Measurements from ENCODE around the gene PAX4.

PAX4 gene

DNA sequence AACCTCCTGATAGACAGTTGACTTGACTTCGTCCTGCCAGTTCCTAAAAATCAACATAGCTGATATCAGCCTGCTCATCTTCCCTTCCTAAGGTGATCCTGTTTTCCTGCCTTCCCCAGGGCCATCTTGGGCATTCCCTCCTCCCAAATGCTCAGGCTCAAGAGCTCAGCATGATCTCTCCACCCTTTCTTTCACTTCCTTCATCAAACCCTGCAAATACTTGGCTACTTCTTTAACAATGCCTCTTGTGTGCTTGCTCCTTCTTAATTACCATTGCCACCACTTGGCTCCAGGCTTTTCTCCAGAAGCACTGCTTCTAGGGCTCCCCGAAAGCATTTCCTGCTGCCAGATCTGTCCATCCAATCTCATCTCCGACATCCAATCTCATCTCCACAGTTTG is 17.1 kb downstream of the PAX4 start:
- Histone ChIP-seq H3K27ac (ENCODE audit: low read depth, low read length) (no peak overlapping the region), H3K9me3 (ENCODE audit: control insufficient read depth in 5 of 5, low read length in 5 of 5) (no peaks in the 10 kb centered on the region), H3K9ac (ENCODE audit: low read length in 5 of 5) (no peak overlapping the region), H3K36me3 (ENCODE audit: control insufficient read depth in 5 of 5, insufficient read depth in 5 of 5, low read length in 5 of 5) (no peaks in the 10 kb centered on the region), H3K4me3 (ENCODE audit: low read depth in 1 of 5, low read length in 5 of 5) (no peak overlapping the region), H3K4me1 (ENCODE audit: control insufficient read depth in 5 of 5, insufficient read depth in 5 of 5, low read length in 5 of 5) (no peaks in the 10 kb centered on the region), H3K27me3 (ENCODE audit: control insufficient read depth in 5 of 5, insufficient read depth in 4 of 5, low read length in 5 of 5) (no peaks in the 10 kb centered on the region)

DNA sequence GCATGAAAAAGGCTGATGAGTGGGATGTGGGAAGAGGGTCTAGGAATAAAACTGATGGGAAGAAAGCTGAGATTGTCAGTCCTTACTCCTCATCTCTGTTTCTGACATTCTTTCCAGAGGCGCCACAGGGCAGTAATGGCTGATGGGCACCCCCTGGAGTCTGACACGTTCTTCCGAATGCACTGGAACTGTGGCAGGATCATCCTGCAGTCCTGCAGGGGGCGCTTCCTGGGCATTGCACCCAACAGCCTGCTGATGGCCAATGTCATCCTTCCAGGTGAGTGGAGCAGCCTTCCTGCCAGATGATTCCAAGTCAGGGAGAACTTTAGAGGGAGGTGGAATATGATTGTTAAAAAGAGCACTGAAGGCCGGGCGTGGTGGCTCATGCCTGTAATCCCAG is 19.6 kb downstream of the PAX4 start:
- no peak overlapping the region for H3K4me3 ChIP-seq (ENCODE audit: low read depth in 1 of 5, low read length in 5 of 5)
- no peaks in the 10 kb centered on the region for H3K27me3 ChIP-seq (ENCODE audit: control insufficient read depth in 5 of 5, insufficient read depth in 4 of 5, low read length in 5 of 5)
- no peak overlapping the region for H3K27ac ChIP-seq (ENCODE audit: low read depth, low read length)
- H3K4me1 ChIP-seq (ENCODE audit: control insufficient read depth in 5 of 5, insufficient read depth in 5 of 5, low read length in 5 of 5) = no peaks in the 10 kb centered on the region
- H3K36me3 ChIP-seq (ENCODE audit: control insufficient read depth in 5 of 5, insufficient read depth in 5 of 5, low read length in 5 of 5) = no peaks in the 10 kb centered on the region
- H3K9me3 ChIP-seq (ENCODE audit: control insufficient read depth in 5 of 5, low read length in 5 of 5) = no peaks in the 10 kb centered on the region
- H3K9ac ChIP-seq (ENCODE audit: low read length in 5 of 5) = no peak overlapping the region

DNA sequence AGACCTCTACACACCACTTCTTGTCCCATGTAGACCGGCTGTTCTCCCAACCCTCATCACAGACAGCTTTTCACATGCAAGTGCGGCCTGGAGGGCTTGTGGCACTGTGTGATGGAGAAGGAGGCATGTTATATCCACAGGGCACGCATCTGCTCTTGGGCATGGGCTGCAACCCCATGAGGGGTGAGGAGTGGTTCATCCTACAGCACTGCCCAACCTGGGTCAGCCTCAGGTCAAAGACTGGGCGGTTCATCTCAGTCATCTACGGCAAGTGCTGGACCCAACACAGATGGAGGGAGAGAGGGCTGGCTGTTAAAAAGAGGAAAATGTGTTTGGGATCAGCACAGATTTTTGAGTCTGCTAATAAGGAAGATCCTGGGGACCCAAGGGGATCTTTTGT is 22.2 kb downstream of the PAX4 start:
- Histone ChIP-seq H3K27ac (ENCODE audit: low read depth, low read length) (no peak overlapping the region), H3K4me3 (ENCODE audit: low read depth in 1 of 5, low read length in 5 of 5) (no peak overlapping the region), H3K27me3 (ENCODE audit: control insufficient read depth in 5 of 5, insufficient read depth in 4 of 5, low read length in 5 of 5) (no peaks in the 10 kb centered on the region)

DNA sequence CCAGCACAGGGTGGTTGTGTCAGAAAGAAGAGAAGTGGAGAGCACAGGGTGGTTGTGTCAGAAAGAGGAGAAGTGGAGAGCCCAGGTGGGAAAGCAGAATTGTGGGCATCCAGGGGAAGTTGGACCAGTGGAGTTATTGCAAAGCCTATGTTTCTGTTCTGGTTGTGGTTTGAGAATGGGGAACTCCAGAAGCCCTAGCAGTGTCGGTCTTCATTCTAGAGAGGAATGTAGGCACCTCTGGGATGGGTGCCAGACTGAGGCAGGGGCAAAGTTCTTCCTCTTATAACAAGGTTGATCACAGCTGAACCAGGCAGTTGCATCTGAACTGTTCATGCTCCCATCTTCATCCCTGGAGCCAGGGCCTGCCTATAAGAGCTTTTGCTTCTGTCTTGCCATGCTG is 23.5 kb downstream of the PAX4 start:
- H3K4me1 ChIP-seq (ENCODE audit: control insufficient read depth in 5 of 5, insufficient read depth in 5 of 5, low read length in 5 of 5) = peaks cover 2 to 6% (median 5%) of the 10 kb centered on the region in 5 donors
- H3K27ac ChIP-seq (ENCODE audit: low read depth, low read length) = no peak overlapping the region
- no peak overlapping the region for H3K4me3 ChIP-seq (ENCODE audit: low read depth in 1 of 5, low read length in 5 of 5)
- no peaks in the 10 kb centered on the region for H3K27me3 ChIP-seq (ENCODE audit: control insufficient read depth in 5 of 5, insufficient read depth in 4 of 5, low read length in 5 of 5)
- peaks cover 3 to 22% (median 18%) of the 10 kb centered on the region in 5 donors for H3K36me3 ChIP-seq (ENCODE audit: control insufficient read depth in 5 of 5, insufficient read depth in 5 of 5, low read length in 5 of 5)
- H3K9me3 ChIP-seq (ENCODE audit: control insufficient read depth in 5 of 5, low read length in 5 of 5) = no peaks in the 10 kb centered on the region
- H3K9ac ChIP-seq (ENCODE audit: low read length in 5 of 5) = no peak overlapping the region

More for the DNA sequence above, 22.2 kb downstream of the PAX4 start:
- Histone ChIP-seq H3K36me3 (ENCODE audit: control insufficient read depth in 5 of 5, insufficient read depth in 5 of 5, low read length in 5 of 5) (peaks cover 3 to 19% (median 12%) of the 10 kb centered on the region in 5 donors), H3K9me3 (ENCODE audit: control insufficient read depth in 5 of 5, low read length in 5 of 5) (no peaks in the 10 kb centered on the region), H3K9ac (ENCODE audit: low read length in 5 of 5) (no peak overlapping the region), H3K4me1 (ENCODE audit: control insufficient read depth in 5 of 5, insufficient read depth in 5 of 5, low read length in 5 of 5) (no peaks in the 10 kb centered on the region)

DNA sequence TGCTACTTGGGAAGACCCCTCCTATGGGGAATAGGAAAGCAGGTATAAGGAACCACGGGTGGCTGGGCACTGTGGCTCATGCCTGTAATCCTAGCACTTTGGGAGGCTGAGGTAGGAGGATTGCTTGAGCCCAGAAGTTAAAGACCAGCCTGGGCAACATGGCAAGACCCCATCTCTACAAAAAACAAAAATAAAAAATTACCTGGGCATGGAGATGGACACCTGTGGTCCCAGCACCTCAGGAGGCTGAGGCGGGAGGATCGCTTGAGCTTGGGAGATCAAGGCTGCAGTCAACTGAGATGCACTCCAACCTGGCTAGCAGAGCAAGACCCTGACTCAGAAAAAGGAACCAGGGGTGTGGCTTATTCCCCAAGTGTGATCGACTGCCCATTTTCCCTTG is 25.4 kb downstream of the PAX4 start:
- H3K27me3 ChIP-seq (ENCODE audit: control insufficient read depth in 5 of 5, insufficient read depth in 4 of 5, low read length in 5 of 5) = no peaks in the 10 kb centered on the region
- peaks cover 9 to 20% (median 17%) of the 10 kb centered on the region in 5 donors for H3K4me1 ChIP-seq (ENCODE audit: control insufficient read depth in 5 of 5, insufficient read depth in 5 of 5, low read length in 5 of 5)
- H3K4me3 ChIP-seq (ENCODE audit: low read depth in 1 of 5, low read length in 5 of 5) = no peak overlapping the region
- H3K9me3 ChIP-seq (ENCODE audit: control insufficient read depth in 5 of 5, low read length in 5 of 5) = no peaks in the 10 kb centered on the region
- H3K36me3 ChIP-seq (ENCODE audit: control insufficient read depth in 5 of 5, insufficient read depth in 5 of 5, low read length in 5 of 5) = peaks cover 3 to 22% (median 18%) of the 10 kb centered on the region in 5 donors
- H3K9ac ChIP-seq (ENCODE audit: low read length in 5 of 5) = no peak overlapping the region
- no peak overlapping the region for H3K27ac ChIP-seq (ENCODE audit: low read depth, low read length)

DNA sequence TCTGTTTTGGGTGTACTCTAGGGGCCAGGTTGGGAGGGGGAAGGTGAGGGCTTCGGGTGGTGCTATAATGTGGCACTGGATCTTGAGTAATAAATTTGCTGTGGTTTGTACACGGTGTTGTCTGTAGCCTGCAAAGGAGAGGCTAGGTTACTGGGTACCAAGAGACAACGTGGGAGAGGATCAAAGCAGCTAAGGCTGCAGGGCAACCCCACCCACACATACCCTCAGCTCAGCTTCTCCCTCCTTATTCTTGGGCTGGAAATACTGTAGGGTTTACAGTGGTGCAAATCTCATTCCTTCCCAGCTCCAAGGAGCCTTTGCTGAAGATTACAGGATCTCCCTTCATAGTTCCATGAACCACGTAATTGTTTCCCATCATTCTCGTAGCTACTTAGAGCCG is 26.4 kb downstream of the PAX4 start:
- Histone ChIP-seq H3K4me3 (ENCODE audit: low read depth in 1 of 5, low read length in 5 of 5) (no peak overlapping the region), H3K9me3 (ENCODE audit: control insufficient read depth in 5 of 5, low read length in 5 of 5) (no peaks in the 10 kb centered on the region), H3K9ac (ENCODE audit: low read length in 5 of 5) (no peak overlapping the region), H3K4me1 (ENCODE audit: control insufficient read depth in 5 of 5, insufficient read depth in 5 of 5, low read length in 5 of 5) (peaks cover 9 to 24% (median 20%) of the 10 kb centered on the region in 5 donors), H3K27me3 (ENCODE audit: control insufficient read depth in 5 of 5, insufficient read depth in 4 of 5, low read length in 5 of 5) (no peaks in the 10 kb centered on the region), H3K36me3 (ENCODE audit: control insufficient read depth in 5 of 5, insufficient read depth in 5 of 5, low read length in 5 of 5) (peaks cover 3 to 22% (median 18%) of the 10 kb centered on the region in 5 donors), H3K27ac (ENCODE audit: low read depth, low read length) (no peak overlapping the region)

DNA sequence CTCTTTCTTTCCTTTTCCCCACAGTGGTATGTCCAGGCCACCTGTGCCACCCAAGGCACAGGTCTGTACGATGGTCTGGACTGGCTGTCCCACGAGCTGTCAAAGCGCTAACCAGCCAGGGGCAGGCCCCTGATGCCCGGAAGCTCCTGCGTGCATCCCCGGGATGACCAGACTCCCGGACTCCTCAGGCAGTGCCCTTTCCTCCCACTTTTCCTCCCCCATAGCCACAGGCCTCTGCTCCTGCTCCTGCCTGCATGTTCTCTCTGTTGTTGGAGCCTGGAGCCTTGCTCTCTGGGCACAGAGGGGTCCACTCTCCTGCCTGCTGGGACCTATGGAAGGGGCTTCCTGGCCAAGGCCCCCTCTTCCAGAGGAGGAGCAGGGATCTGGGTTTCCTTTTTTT is 26.8 kb downstream of the PAX4 start:
- H3K4me1 ChIP-seq (ENCODE audit: control insufficient read depth in 5 of 5, insufficient read depth in 5 of 5, low read length in 5 of 5) = peaks cover 9 to 24% (median 20%) of the 10 kb centered on the region in 5 donors
- peaks cover 3 to 22% (median 18%) of the 10 kb centered on the region in 5 donors for H3K36me3 ChIP-seq (ENCODE audit: control insufficient read depth in 5 of 5, insufficient read depth in 5 of 5, low read length in 5 of 5)
- no peaks in the 10 kb centered on the region for H3K9me3 ChIP-seq (ENCODE audit: control insufficient read depth in 5 of 5, low read length in 5 of 5)
- no peaks in the 10 kb centered on the region for H3K27me3 ChIP-seq (ENCODE audit: control insufficient read depth in 5 of 5, insufficient read depth in 4 of 5, low read length in 5 of 5)
- no peak overlapping the region for H3K27ac ChIP-seq (ENCODE audit: low read depth, low read length)
- H3K4me3 ChIP-seq (ENCODE audit: low read depth in 1 of 5, low read length in 5 of 5) = no peak overlapping the region
- no peak overlapping the region for H3K9ac ChIP-seq (ENCODE audit: low read length in 5 of 5)

DNA sequence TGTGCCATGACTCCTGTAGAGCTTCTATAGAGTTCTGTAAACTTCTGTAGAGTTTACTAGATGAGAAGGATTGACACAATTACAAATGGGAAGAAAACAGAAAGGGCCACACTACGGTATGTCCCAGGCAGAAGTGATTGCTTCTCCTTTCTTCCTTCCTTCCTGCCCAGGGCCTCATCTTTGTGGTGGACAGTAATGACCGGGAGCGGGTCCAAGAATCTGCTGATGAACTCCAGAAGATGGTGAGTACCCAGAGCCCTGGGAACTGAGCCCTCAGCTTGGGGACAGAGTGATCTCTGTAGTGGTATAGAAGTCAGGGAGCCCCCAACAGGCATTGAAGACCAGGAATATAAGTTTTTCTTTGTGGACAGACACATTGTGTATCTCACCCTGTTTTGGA is 28.0 kb downstream of the PAX4 start:
- peaks cover 9 to 33% (median 30%) of the 10 kb centered on the region in 5 donors for H3K4me1 ChIP-seq (ENCODE audit: control insufficient read depth in 5 of 5, insufficient read depth in 5 of 5, low read length in 5 of 5)
- peak overlapping the region in 2 of 5 donors; percentile 79 to 86 for H3K4me3 ChIP-seq (ENCODE audit: low read depth in 1 of 5, low read length in 5 of 5)
- no peaks in the 10 kb centered on the region for H3K9me3 ChIP-seq (ENCODE audit: control insufficient read depth in 5 of 5, low read length in 5 of 5)
- H3K27ac ChIP-seq (ENCODE audit: low read depth, low read length) = no peak overlapping the region
- H3K9ac ChIP-seq (ENCODE audit: low read length in 5 of 5) = peak overlapping the region in 3 of 5 donors; percentile 56 to 92 (median 87)
- H3K36me3 ChIP-seq (ENCODE audit: control insufficient read depth in 5 of 5, insufficient read depth in 5 of 5, low read length in 5 of 5) = peaks cover 3 to 22% (median 18%) of the 10 kb centered on the region in 5 donors
- no peaks in the 10 kb centered on the region for H3K27me3 ChIP-seq (ENCODE audit: control insufficient read depth in 5 of 5, insufficient read depth in 4 of 5, low read length in 5 of 5)

DNA sequence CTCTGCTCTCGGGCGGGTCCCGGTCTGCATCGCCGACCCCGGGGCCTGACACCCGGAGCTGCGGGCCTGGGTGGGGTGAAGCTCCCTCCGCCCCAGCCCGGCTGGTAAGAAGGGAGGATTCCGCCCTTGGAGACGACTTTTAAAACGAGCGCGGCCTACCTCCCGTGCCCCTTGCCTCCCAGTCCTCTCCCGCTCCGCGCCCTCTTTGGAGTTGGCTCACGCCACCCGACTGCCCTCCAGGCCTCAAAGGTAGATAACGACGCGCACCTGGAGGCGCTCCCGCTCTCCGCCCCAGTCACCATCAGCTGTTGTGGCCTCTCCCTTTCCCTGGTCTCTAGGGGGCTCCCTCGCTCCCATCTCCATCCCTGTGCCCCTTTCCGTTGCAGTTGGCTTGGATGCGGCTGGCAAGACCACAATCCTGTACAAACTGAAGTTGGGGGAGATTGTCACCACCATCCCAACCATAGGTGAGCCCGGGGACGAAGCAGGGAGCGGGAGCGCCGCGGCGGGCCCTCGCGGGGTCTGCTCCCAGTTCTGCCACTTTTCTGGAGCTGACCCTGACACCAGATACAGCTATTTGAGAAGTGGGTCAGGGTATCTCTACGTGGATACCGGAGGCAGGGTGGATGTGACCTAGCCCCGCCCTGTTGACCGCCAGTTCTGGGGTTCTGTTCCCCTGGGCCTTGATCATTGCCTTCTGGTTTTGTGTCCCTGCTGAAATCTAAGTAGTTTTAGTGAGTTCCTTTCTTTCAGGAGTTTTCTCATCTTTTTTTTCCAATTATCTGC is 29.1 kb downstream of the PAX4 start:
- H3K27ac ChIP-seq (ENCODE audit: low read depth, low read length) = peak overlapping the region; percentile 81
- H3K4me1 ChIP-seq (ENCODE audit: control insufficient read depth in 5 of 5, insufficient read depth in 5 of 5, low read length in 5 of 5) = peaks cover 19 to 43% (median 40%) of the 10 kb centered on the region in 5 donors
- no peaks in the 10 kb centered on the region for H3K27me3 ChIP-seq (ENCODE audit: control insufficient read depth in 5 of 5, insufficient read depth in 4 of 5, low read length in 5 of 5)
- no peaks in the 10 kb centered on the region for H3K9me3 ChIP-seq (ENCODE audit: control insufficient read depth in 5 of 5, low read length in 5 of 5)
- peak overlapping the region; percentile 73 to 91 (median 86) for H3K4me3 ChIP-seq (ENCODE audit: low read depth in 1 of 5, low read length in 5 of 5)
- H3K9ac ChIP-seq (ENCODE audit: low read length in 5 of 5) = peak overlapping the region; percentile 56 to 92 (median 86)
- peaks cover 3 to 22% (median 18%) of the 10 kb centered on the region in 5 donors for H3K36me3 ChIP-seq (ENCODE audit: control insufficient read depth in 5 of 5, insufficient read depth in 5 of 5, low read length in 5 of 5)

DNA sequence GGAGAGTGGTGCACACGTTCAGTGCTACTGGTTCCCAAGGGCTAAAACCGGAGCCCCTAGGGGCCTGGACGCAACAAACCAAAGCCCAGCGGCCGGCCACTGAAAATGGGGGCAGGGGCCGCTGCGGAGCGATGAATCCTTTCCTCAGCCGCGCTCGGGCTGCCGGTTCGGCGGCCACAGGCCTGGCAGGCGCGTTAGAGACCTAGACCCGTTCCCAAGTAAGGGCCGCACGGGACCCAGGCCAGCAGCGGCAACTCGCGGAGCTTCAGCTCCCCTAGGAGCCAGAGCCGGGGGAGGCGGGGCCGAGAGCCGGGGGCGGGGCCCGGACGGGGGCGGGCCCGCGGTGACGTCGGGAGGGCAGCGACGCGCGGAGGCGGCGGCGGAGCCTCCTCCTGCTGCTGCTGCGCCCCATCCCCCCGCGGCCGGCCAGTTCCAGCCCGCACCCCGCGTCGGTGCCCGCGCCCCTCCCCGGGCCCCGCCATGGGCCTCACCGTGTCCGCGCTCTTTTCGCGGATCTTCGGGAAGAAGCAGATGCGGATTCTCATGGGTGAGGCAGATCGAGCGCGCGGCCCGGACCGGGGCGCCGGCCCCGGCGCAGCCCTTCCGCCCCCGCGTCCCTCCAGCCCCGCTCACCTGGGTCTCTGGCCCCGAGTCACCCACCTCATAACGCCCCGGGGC is 29.8 kb downstream of the PAX4 start, which contains the start of gene ARF5:
Gene ARF5 (plus strand): TSS at position 393 of the 678 bp plus-strand sequence. CDS start 88 bp downstream, at position 481.
- H3K27ac ChIP-seq (ENCODE audit: low read depth, low read length) = peak within 1 kb of the TSS; percentile 81
- H3K9ac ChIP-seq (ENCODE audit: low read length in 5 of 5) = peak within 1 kb of the TSS; percentile 66 to 93 (median 92)
- peaks cover 3 to 24% (median 18%) of the 10 kb centered on the region in 5 donors for H3K36me3 ChIP-seq (ENCODE audit: control insufficient read depth in 5 of 5, insufficient read depth in 5 of 5, low read length in 5 of 5)
- peak within 1 kb of the TSS; percentile 79 to 92 (median 91) for H3K4me3 ChIP-seq (ENCODE audit: low read depth in 1 of 5, low read length in 5 of 5)
- peaks cover 23 to 50% (median 47%) of the 10 kb centered on the region in 5 donors for H3K4me1 ChIP-seq (ENCODE audit: control insufficient read depth in 5 of 5, insufficient read depth in 5 of 5, low read length in 5 of 5)
- H3K9me3 ChIP-seq (ENCODE audit: control insufficient read depth in 5 of 5, low read length in 5 of 5) = no peaks in the 10 kb centered on the region
- no peaks in the 10 kb centered on the region for H3K27me3 ChIP-seq (ENCODE audit: control insufficient read depth in 5 of 5, insufficient read depth in 4 of 5, low read length in 5 of 5)

All from subcutaneous abdominal adipose tissue (tissue), 5 donors.